GM18507 (cell line): ENCODE measurements around the gene LHFPL2.

Source experiments
- DNase-seq: peaks from one replicate; pipeline ENCODE4 v3.0.0; 2011; ENCODE audit warnings: low read depth; ENCODE audit not compliant: insufficient read length; ENCODE audit errors: extremely low spot score
- FAIRE-seq: peaks from 2 replicates; lab custom pipeline; 2011; peaks lifted over from hg19 to GRCh38; lab: Jason Lieb, UNC

Gene LHFPL2

DNA sequence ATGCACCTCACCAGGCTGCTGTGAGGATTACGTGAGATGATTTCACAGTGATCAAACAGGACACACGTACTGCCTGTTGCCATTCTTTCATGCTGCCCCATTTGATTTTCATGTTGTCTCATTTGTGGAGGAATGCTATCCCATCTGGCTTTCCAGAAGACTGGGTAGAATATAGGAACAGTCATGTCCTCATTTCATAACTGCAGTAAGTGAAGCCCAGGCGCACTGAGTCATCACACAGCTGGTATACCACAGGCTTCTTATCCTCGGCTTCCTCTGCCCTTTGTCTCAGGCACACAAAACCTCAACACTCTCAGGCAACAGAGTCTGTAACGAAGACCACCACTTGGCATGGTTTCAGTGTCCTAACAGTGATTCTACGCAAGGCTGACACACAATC lies 62.3 kb downstream of the LHFPL2 start:
- FAIRE-seq, result no peak

GRCh38 chr5:78578015-78578414 lies 70.6 kb downstream of the LHFPL2 start:
- DNase-seq (no peak), FAIRE-seq (no peak)

More for the DNA sequence above, 62.3 kb downstream of the LHFPL2 start:
- DNase-seq, result no peak

DNA sequence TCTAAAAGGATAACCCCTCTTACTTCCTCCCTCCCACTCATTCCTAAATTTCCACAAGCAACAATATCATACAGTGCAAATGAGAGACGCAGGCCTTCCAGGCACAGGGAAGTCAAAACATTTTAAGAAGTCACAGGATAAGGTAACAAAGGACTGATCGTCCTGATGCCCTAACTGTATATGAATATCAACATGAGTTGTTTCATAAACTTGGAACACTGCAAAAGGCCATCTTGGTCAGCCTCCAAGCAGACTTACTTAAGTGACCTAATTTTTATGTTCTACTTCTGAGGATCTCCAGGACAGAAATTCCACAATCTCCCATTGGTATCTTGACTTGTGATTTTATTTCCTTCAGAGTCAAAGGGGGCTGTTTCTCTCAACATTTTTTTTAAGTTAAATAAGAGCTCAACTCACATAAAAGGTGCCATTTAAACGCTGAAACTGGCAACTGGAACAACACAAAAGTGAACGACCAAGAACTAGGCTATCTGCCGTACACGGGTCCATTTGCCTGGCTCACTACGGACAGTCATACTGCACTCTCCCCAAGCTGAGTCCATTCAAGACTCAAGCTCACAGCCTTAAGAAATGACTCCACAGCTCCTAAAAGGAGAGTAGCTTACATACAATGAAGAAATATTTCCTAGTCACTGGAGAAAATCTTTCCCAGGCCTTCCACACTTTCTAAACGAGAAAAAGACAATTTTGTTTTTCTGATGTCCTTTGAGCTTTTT lies 71.3 kb downstream of the LHFPL2 start:
- FAIRE-seq (no peak), DNase-seq (no peak)

DNA sequence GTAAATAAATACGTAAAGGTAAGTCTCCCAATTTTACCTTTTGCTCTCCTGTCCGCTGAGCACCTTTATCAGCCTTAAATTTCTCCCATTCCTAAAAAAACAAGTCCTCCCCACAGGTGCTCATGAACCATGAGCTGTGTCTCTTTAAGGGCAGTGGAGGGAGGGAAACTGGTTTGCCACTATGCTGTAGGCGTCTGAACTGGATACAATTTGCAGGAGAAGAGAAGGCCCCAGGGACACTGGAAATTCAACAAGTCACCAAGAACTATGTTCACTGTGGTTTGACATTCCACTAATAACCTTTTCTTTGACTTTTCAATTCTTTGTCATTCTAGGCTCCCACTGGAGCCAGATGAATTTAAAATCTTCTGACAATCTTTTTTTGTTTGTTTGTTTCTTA lies 72.2 kb downstream of the LHFPL2 start:
- FAIRE-seq, result no peak
- DNase-seq, result no peak

- FAIRE-seq, result peak; percentile 59
- no peak for DNase-seq
Observed at GRCh38 chr5:78574731-78575161, 73.8 kb downstream of the LHFPL2 start.

DNA sequence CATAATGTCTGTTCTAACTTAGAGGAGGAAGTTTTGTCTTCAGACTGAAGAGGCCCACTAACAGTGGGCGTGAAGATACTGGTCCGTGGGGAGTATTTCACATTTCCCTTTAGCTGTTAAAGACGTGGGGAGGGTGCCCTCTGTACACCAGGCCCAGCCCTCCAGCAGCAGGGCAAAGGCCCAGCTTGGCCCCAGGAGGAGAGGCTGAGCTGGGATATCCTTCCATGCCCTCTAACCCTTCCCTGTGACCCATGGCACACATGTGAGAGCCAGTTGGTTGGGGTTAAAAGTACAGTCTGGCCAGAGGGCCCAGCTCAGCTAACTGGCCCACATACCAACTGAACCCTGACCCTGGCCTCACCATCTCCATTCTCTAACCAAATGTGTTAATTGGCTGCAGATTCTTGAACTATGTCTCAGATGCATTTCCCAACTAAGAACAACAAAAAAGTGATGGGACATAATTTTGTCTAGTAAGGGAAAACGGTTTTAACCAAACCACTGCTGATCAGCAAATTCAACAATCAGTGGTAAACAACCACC lies 74.4 kb downstream of the LHFPL2 start:
- DNase-seq, result no peak
- FAIRE-seq, result peak; percentile 57

DNA sequence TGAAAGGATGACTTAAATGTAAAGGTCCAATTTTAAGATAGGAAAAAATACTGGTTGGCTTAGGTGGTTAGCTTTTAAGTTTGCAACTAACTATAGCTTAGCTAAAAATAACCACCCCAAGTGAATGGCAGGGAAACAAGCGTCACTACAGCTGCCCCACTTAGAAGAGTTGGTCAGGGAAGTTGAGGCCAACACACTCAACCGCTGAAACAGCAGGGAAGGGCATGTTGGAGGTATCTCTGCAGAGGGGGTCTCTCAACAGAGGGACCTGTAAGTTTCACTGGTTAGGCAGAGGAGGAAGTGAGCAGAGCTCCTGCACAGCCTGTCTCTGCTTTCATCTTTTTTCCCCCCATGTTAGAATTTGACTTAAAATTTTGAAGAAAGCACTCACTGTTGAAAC lies 75.3 kb downstream of the LHFPL2 start:
- DNase-seq, result no peak
- FAIRE-seq, result peak; percentile 66

- FAIRE-seq (no peak), DNase-seq (no peak)
Observed at GRCh38 chr5:78570646-78571045, 77.9 kb downstream of the LHFPL2 start.

- FAIRE-seq (no peak), DNase-seq (no peak)
Observed at GRCh38 chr5:78569441-78569840, 79.1 kb downstream of the LHFPL2 start.

DNA sequence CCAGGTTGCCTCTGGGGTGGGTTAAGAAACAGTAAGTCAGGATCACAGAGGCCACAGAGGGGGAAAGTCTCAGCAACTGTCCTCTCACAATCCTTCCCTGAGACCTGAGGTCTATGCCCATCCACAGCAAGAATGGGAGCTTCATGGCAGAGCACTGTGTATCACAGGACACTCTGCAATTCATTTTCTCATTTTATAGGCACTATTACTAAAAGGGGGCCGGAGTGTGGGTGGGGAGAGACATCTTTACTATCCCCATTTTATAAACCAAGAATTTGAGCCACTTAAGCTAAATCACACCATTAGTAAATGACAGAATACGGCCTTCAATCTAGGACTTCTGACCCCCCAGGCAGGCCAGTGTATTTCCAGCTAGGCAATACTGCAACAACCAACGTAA lies 79.9 kb downstream of the LHFPL2 start:
- DNase-seq, result no peak
- FAIRE-seq, result no peak

DNA sequence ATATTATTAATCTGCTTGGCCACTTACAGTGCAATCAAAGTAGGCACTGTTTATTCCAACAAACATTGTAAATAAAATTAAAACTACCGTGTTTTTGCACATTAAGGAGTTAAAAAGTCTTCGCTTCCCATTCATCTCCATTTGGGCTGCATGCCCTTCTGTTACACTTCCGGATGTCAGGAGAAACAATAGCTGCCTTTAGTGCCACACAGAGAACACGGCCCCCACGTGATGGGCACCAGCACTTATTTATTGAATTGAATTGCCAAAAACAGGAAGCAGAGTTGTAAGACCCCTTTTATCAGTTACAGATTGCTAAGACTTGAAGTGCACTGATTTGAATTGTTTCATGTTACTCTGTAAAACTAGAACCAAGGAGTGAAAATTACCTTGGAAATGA lies 80.4 kb downstream of the LHFPL2 start:
- no peak for DNase-seq
- no peak for FAIRE-seq

DNA sequence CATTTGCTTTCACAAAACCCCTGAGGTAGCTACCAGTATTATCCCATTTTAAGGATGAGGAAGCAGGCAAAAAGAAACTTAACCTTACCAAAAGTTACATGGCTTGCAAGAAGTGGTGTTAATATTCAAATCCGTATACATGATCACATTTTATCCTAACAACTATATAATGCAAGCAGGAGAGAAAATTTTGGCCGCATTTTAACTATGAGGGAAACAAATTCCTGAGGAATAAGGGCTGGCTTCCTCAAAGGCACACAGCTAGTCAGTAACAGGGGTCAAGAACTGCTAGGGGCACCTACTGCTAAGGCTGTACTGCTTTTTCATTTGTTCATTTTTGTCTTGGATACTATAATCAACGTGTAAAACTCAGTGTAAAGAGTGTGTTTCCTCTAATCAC lies 81.0 kb downstream of the LHFPL2 start:
- no peak for DNase-seq

GRCh38 chr5:78566747-78567425 lies 81.7 kb downstream of the LHFPL2 start:
- FAIRE-seq, result peak; percentile 33
- no peak for DNase-seq

More for the DNA sequence above, 81.0 kb downstream of the LHFPL2 start:
- FAIRE-seq, result no peak

DNA sequence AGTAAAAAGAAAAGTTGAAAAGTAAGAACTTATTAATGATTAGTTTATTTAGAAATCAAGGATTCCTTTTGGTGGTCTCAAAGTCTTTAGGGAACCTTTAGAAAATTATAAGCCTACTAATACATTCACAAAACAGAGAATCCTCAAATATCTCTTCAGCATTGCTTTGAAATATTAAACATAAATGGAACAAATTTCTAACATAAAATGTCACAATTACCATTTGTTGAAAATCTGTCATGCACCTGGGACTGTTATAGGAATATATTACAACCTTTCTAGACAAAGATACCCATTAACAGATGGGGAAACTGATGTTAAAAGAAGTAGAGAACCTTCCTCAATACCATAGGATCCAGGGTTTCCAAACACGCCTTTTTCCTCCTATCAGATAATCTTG lies 83.2 kb downstream of the LHFPL2 start:
- no peak for FAIRE-seq
- no peak for DNase-seq

- no peak for FAIRE-seq
- no peak for DNase-seq
Observed at GRCh38 chr5:78563621-78564020, 85.0 kb downstream of the LHFPL2 start.

DNA sequence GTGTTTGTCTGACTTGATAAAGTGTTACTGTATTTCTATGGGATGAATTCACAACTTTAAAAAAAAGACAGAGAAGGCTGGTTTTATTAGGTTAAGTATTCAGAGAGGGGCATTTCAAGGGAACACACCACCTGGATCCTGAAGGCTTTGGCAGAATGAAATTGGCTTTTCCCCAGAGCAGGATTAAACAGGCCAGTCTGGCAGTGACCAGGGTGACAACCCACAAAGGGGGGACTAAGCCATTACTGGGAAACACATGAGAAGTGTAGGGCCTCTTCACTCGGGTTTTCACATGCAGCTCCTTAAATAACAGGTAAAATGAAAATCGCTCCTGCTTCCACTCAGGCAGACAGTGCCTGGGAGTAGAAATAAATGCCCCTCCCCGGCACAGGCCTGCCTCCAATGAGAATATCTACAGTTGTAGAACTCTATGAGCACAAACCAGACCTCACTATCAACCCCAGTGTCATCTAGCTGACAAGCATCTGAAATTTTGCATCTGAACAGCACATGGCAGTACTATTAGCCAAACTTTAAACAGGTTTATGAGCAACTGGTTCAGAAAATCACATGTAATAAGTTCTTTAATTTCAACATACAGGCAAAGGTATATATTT lies 85.8 kb downstream of the LHFPL2 start:
- FAIRE-seq (no peak), DNase-seq (no peak)

DNA sequence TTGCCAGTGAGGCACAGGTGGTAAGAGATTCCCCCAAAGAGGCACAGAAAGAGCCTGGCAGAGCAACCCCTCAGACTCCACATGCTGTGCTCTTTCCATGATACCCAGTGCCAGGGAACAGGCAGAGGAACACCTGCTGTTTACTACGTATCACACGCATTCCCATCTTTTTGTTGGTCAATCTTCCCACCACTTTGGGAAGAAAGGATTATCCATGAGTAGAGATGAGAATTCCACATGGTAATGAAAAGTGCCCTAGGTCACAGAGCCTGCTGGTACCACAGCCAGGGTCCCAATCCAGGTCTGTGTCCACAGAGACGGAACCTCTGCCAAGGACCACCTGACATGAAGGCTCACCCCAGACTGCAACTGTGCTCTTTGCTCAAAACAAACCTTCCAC lies 86.6 kb downstream of the LHFPL2 start:
- DNase-seq (no peak), FAIRE-seq (no peak)

DNA sequence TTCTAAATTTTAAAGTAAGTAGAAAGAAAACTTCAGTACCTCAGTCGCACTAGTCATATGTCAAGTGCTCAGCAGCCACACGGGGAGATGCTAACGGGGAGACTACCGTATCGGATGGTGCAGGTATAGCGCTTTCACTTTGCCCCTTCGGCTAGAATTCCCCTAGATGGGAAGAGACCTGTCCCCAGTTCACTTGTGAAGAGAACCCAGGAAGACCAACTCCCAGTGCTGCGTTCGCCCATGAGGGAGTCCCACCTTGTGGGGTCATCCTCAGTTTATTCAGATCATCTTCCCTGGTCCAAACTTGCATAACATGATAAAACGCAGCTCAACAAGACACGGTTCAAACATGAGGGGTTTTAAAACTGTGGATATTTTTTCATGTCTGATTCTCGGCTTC lies 87.3 kb downstream of the LHFPL2 start:
- no peak for DNase-seq
- no peak for FAIRE-seq

GRCh38 chr5:78560000-78560855 lies 88.3 kb downstream of the LHFPL2 start:
- FAIRE-seq (no peak), DNase-seq (no peak)

DNA sequence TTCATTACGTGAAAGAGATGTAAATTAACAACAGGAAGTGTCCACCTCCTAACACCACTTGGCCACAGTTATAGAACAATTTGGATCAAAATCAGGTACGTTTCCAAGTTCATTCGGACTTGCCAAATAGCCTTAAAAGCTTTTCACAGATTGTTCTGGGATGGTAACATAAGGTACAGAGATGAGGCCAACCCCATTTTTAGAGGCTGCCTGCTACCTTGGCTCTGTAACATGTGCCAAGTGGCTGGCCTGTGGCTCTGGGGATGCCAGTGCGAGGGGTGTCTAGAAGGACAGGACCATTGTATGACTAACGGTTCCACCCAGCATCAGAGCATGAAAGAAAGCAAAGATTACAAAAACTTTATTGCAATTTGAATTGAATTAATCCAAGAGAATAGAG lies 91.0 kb downstream of the LHFPL2 start:
- no peak for DNase-seq
- no peak for FAIRE-seq
